ENCODE results near the gene ATP6V1G3.
"Not testable (repeated sequence)": the region's sequence is repeated elsewhere in the genome, so short reads cannot be mapped to it uniquely, and the experiment has no call there.

Gene ATP6V1G3

DNA sequence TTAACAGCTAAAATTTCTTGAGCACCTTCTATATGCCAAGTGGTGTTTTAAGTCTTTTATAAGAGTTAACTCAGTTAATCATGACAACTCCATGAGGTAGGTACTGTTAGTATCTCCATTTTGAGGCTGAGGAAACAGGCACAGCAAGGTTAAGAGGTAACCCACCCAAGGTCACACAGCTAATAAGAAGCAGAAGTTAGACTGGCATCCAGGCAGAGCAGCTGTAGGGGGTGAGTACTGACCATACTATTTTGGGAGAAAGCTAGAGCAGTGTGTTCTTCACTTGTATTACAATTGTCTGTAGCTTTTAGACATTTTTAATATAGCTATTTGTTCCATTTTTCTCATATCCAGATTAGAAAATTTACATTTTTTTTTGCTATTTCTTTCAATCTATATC, 4.8 kb downstream of the ATP6V1G3 start:
- Histone ChIP-seq H3K9ac (ENCODE audit: low read length) (no peak overlapping the region), H3K36me3 (ENCODE audit: control insufficient read depth, insufficient read depth, low read length) (no peaks in the 10 kb centered on the region), H3K4me1 (ENCODE audit: control insufficient read depth, insufficient read depth, low read length) (no peaks in the 10 kb centered on the region), H3K4me3 (ENCODE audit: low read length) (no peak overlapping the region), H3K27ac (ENCODE audit: low read depth, low read length) (no peak overlapping the region), H3K27me3 (ENCODE audit: control insufficient read depth, insufficient read depth, low read length) (no peaks in the 10 kb centered on the region)

DNA sequence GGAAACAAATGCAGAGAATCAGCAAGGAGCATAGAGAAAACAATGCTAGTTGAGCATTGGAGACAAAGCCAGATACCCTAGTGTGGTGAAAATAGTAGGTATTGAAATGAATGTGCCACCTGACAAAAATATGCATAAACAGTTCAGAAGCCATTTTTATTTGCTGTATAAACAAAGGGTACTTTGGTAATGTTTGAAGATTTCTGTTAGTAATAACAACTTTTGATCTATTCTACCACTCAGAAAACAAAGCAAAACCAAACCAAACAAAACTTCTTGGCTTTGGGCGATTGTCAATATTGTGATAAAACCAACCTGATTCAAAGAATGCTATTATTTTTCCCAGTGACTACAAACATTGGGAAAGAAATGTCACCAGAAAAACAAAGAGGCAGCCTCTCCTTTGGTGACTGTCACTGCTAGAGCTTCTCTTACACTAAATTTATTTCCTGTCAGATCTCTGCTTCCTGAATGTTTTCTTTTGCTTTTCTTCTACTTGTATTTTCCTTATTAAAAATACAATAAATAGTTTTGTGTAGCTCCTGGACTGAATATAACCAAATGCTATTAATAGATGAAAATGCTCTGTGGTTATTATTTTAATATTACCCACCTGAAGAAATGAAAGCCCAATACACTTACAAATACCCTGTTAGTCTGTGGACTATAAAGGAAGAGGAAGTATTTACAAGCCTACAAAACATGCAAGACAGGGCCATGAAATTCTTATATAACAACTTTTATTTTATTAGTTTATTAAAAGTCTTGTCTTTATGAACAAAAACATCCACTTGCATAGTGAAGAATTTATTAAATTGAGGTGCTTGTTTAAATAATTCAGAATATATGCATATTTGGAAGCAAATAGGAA, 5.7 kb downstream of the ATP6V1G3 start:
- Histone ChIP-seq H3K9ac (ENCODE audit: low read length) (no peak overlapping the region), H3K27me3 (ENCODE audit: control insufficient read depth, insufficient read depth, low read length) (no peaks in the 10 kb centered on the region), H3K27ac (ENCODE audit: low read depth, low read length) (no peak overlapping the region), H3K4me1 (ENCODE audit: control insufficient read depth, insufficient read depth, low read length) (no peaks in the 10 kb centered on the region), H3K36me3 (ENCODE audit: control insufficient read depth, insufficient read depth, low read length) (no peaks in the 10 kb centered on the region), H3K4me3 (ENCODE audit: low read length) (no peak overlapping the region)

DNA sequence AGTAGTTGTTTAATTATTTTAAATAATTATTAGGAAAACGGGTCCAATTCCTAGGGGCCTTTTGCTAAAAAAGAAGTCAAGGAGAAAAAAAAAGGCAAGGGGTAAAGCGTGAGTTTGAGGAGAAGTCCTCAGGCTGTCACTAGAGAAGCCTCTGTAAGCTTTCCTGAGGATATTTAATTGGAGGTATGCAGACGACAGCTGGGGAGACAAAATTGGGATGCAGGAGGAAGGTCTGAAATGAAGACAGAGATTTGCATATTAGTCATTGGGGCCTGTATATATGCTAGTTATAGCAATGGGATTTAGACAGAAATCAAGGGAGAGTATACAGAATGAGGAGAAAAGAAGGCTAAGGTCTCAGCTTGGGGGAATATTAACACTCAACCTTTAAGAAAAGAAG, 8.6 kb downstream of the ATP6V1G3 start:
- H3K27me3 ChIP-seq (ENCODE audit: control insufficient read depth, insufficient read depth, low read length) = no peaks in the 10 kb centered on the region
- H3K27ac ChIP-seq (ENCODE audit: low read depth, low read length) = no peak overlapping the region
- H3K36me3 ChIP-seq (ENCODE audit: control insufficient read depth, insufficient read depth, low read length) = no peaks in the 10 kb centered on the region
- no peak overlapping the region for H3K4me3 ChIP-seq (ENCODE audit: low read length)
- no peak overlapping the region for H3K9ac ChIP-seq (ENCODE audit: low read length)
- H3K4me1 ChIP-seq (ENCODE audit: control insufficient read depth, insufficient read depth, low read length) = no peaks in the 10 kb centered on the region

DNA sequence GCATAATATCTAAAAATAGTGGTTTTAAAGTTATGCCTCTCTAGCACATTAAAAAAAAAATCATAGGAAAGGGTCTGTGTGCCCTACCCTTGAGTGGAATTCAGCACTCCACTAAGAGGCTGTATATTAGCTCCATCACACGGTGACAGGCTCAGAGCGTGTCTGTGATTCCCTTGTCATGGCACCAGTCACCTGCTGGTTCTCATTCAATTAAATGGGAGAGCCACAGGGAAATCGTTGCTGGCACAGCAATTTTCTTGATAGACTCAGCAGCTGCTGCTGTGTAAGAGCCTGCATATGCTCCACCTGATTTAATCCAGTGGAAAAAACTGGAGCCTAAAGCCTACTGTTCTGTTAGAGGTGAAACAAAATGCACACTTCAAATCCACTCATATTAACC, 9.5 kb downstream of the ATP6V1G3 start:
- Histone ChIP-seq H3K9ac (ENCODE audit: low read length) (no peak overlapping the region), H3K4me3 (ENCODE audit: low read length) (no peak overlapping the region), H3K27ac (ENCODE audit: low read depth, low read length) (no peak overlapping the region), H3K27me3 (ENCODE audit: control insufficient read depth, insufficient read depth, low read length) (no peaks in the 10 kb centered on the region), H3K36me3 (ENCODE audit: control insufficient read depth, insufficient read depth, low read length) (no peaks in the 10 kb centered on the region), H3K4me1 (ENCODE audit: control insufficient read depth, insufficient read depth, low read length) (no peaks in the 10 kb centered on the region)

DNA sequence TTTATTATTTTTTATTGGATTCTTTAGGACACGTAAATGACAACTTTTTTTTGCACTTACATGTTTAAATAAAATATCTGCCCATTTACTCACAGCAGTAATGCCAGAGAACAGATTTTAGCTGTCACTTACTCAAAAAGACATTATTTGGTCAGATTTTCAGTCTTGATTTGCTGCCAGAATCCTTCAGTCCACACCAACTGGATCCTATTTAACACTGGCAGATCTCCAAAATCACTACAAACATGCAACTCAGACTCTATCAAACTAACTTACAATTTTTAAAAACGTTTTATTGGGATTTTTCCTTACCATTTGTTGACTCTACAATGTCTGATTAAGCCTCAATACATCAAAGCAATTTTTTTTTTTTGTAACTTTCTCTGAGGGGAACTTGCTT, 11.1 kb downstream of the ATP6V1G3 start:
- no peaks in the 10 kb centered on the region for H3K4me1 ChIP-seq (ENCODE audit: control insufficient read depth, insufficient read depth, low read length)
- H3K36me3 ChIP-seq (ENCODE audit: control insufficient read depth, insufficient read depth, low read length) = no peaks in the 10 kb centered on the region
- H3K9ac ChIP-seq (ENCODE audit: low read length) = no peak overlapping the region
- H3K27ac ChIP-seq (ENCODE audit: low read depth, low read length) = no peak overlapping the region
- no peak overlapping the region for H3K4me3 ChIP-seq (ENCODE audit: low read length)
- no peaks in the 10 kb centered on the region for H3K27me3 ChIP-seq (ENCODE audit: control insufficient read depth, insufficient read depth, low read length)

DNA sequence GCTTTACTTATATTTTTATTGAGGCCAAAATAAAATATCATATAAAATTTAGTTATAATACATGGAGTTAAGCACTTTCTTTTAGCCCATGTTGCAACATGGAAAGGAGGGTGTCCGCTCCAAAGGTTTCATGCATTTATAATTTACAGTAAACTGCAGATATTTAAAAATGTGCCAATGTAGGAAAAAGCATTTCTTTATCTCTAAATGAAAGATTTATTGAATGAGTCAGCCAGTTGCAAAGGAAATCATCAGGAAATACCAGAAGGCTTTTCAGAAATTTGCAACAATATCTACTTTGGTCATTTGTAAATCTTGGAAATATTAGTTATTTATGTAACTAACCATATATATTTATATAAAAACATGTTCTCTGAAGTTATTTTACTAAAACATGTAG, 12.1 kb downstream of the ATP6V1G3 start:
- Histone ChIP-seq H3K9ac (ENCODE audit: low read length) (no peak overlapping the region), H3K27me3 (ENCODE audit: control insufficient read depth, insufficient read depth, low read length) (no peaks in the 10 kb centered on the region)

DNA sequence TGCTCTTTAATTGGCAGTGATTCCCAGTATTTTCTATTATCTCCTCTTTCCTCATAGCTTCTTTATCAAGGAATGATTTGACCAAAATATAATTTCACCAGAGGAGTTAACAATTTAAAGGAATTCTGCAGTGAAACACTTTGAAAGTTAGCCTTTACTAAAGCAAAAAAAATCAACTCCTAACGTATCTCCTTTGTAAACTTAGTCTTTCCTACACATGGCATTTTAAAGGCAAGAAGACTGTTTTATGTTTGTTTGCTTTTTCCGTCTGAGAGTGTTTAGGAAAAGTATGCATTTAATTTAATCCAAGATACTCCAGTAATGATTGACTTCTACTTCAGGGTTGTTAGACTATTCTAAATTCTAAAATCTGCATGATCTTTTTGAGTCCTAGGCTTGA, 15.9 kb downstream of the ATP6V1G3 start:
- no peak overlapping the region for H3K4me3 ChIP-seq (ENCODE audit: low read length)
- no peaks in the 10 kb centered on the region for H3K36me3 ChIP-seq (ENCODE audit: control insufficient read depth, insufficient read depth, low read length)
- no peaks in the 10 kb centered on the region for H3K4me1 ChIP-seq (ENCODE audit: control insufficient read depth, insufficient read depth, low read length)
- no peaks in the 10 kb centered on the region for H3K27me3 ChIP-seq (ENCODE audit: control insufficient read depth, insufficient read depth, low read length)
- H3K27ac ChIP-seq (ENCODE audit: low read depth, low read length) = no peak overlapping the region
- H3K9ac ChIP-seq (ENCODE audit: low read length) = no peak overlapping the region

More for the DNA sequence above, 12.1 kb downstream of the ATP6V1G3 start:
- H3K36me3 ChIP-seq (ENCODE audit: control insufficient read depth, insufficient read depth, low read length) = no peaks in the 10 kb centered on the region
- no peak overlapping the region for H3K4me3 ChIP-seq (ENCODE audit: low read length)
- no peak overlapping the region for H3K27ac ChIP-seq (ENCODE audit: low read depth, low read length)
- H3K4me1 ChIP-seq (ENCODE audit: control insufficient read depth, insufficient read depth, low read length) = no peaks in the 10 kb centered on the region

DNA sequence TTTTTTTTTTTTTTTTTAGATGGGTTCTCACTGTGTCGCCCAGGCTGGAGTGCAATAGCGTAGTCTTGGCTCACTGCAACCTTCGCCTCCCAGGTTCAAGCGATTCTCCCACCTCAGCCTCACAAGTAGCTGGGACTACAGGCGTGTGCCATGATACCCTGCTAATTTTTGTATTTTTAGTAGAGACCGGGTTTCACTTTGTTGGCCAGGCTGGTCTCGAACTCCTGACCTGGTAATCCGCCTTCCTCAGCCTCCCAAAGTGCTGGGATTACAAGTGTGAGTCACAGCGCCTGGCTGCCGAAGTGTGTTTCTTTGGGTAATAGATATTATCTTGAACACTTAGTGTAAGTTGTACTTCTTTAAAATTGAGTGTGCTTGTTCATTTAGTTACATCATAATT, 16.4 kb downstream of the ATP6V1G3 start:
- not testable (repeated sequence) for H3K9ac ChIP-seq (ENCODE audit: low read length); H3K36me3 ChIP-seq (ENCODE audit: control insufficient read depth, insufficient read depth, low read length); H3K27me3 ChIP-seq (ENCODE audit: control insufficient read depth, insufficient read depth, low read length); H3K27ac ChIP-seq (ENCODE audit: low read depth, low read length); H3K4me3 ChIP-seq (ENCODE audit: low read length); H3K4me1 ChIP-seq (ENCODE audit: control insufficient read depth, insufficient read depth, low read length)

DNA sequence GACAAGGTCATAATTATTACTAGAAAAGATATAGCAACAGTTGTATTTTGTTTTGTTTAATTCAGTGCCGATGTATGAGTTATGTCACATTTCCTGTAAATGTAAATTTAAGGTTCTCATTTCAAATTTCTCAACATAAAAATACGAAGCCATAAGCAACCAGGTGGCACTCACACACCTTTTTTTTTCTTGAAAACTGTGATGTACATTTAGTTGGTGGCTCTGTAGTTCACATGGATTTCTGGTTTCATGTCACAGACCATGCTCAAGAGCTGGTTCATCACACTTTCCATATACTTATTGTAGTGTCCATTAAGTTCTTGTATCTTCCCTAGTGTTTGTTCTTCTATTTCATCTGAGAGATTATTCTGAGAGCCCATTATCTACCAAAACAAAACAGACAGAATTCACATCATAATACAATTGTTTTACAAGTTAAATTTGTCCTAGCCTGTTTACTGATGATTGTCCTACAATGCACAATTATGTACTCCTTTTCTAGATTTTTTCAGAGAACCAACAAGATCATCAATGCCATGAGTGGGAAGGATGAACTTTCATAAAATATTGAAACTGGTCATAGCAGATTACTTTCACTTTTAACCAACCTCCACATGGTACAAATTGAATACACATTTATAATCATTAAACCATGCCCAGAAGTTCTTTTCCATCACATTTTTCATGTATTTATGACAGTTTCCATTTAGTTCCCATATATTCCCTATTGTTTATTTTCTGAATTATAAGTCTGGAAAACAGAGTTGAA, 17.1 kb downstream of the ATP6V1G3 start:
- Histone ChIP-seq H3K27me3 (ENCODE audit: control insufficient read depth, insufficient read depth, low read length) (no peaks in the 10 kb centered on the region), H3K4me1 (ENCODE audit: control insufficient read depth, insufficient read depth, low read length) (no peaks in the 10 kb centered on the region), H3K27ac (ENCODE audit: low read depth, low read length) (no peak overlapping the region), H3K36me3 (ENCODE audit: control insufficient read depth, insufficient read depth, low read length) (no peaks in the 10 kb centered on the region), H3K4me3 (ENCODE audit: low read length) (no peak overlapping the region), H3K9ac (ENCODE audit: low read length) (no peak overlapping the region)

DNA sequence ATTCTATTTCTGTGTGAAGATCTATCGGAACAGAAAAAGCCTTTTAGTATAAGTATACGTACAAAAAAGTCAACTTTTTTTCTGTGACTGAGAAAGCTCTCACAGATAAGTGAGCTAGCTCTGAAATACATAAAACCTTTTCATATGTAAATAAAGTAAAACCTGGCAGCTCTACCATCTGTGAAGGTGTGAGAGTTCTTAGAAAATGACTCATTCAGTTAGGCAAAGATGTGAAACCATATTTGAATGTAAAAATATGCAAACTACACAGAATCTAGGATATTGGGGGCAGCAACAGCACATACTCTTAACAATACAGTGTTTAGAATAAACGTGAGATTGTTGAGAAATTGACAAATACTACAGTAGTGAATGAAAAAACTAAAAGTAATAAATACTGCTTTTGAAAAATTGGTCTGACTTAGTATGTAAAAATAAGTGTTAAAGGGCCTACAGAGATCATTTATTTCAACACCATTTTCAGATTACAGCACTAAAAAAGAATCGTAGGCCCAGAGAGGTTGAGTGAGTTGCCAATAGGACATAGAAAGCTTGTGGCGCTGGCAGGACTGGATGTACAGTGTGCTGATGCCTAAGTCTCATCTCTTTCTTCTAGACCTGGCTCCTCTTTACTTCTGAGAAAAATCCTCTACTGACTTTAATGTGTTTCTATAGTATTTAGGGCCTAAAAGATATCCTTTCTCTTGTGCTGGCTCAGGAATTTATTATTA, 19.8 kb downstream of the ATP6V1G3 start:
- no peaks in the 10 kb centered on the region for H3K27me3 ChIP-seq (ENCODE audit: control insufficient read depth, insufficient read depth, low read length)
- H3K27ac ChIP-seq (ENCODE audit: low read depth, low read length) = no peak overlapping the region
- H3K36me3 ChIP-seq (ENCODE audit: control insufficient read depth, insufficient read depth, low read length) = no peaks in the 10 kb centered on the region
- H3K9ac ChIP-seq (ENCODE audit: low read length) = no peak overlapping the region
- H3K4me1 ChIP-seq (ENCODE audit: control insufficient read depth, insufficient read depth, low read length) = no peaks in the 10 kb centered on the region
- no peak overlapping the region for H3K4me3 ChIP-seq (ENCODE audit: low read length)

DNA sequence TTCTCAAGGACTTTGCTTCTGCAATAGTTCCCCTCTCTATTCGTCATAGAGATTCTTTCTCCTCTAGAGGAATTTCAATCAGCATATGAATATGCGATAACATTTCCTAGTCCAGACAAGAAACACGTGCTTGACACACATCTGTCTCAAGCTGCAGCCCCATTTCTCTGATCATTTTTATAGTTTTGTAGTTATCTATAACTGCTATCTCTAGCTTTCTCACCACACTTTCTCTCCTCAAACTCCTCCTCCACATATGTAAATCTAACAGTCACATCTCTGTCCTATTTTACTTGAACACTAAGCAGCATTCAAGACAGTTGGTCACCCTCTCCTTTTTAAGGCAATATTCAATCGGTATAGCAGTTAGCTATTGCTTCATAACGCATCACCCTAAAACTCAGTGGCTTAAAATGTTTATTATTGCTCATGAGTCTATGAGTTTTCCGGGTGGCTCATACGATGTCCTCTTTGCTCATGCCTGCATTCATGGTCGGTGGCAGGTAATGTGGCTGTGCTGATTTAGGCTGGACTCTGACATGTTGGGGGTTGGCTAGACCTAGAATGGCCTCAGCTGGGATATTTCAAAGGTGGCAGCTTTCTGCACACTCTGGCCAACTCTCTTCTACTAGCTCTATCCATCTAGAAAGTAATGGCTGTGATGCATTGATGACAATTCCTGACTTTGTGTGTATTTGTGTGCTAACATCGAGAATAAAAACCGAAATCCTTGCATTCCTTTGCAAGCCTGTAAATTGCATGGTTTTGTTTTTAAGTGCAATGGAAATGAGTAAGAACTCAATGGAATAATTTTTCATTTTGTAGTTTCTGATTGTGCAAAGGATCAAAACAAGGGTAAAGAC, 20.6 kb downstream of the ATP6V1G3 start:
- Histone ChIP-seq H3K4me1 (ENCODE audit: control insufficient read depth, insufficient read depth, low read length) (no peaks in the 10 kb centered on the region), H3K4me3 (ENCODE audit: low read length) (peak overlapping the region; percentile 6), H3K27me3 (ENCODE audit: control insufficient read depth, insufficient read depth, low read length) (no peaks in the 10 kb centered on the region), H3K36me3 (ENCODE audit: control insufficient read depth, insufficient read depth, low read length) (no peaks in the 10 kb centered on the region), H3K27ac (ENCODE audit: low read depth, low read length) (no peak overlapping the region), H3K9ac (ENCODE audit: low read length) (no peak overlapping the region)

All from rectal smooth muscle tissue (tissue), 1 donor.